GM19099 (cell line): ENCODE results near the gene AFDN.

Source experiments
- POLR2A ChIP-seq: IDR thresholded peaks from 3 replicates; pipeline ENCODE4 v1.6.1; 2011; ENCODE audit warnings: low read depth; ENCODE audit not compliant: insufficient read length; ENCODE audit errors: extremely low read depth

AFDN gene

DNA sequence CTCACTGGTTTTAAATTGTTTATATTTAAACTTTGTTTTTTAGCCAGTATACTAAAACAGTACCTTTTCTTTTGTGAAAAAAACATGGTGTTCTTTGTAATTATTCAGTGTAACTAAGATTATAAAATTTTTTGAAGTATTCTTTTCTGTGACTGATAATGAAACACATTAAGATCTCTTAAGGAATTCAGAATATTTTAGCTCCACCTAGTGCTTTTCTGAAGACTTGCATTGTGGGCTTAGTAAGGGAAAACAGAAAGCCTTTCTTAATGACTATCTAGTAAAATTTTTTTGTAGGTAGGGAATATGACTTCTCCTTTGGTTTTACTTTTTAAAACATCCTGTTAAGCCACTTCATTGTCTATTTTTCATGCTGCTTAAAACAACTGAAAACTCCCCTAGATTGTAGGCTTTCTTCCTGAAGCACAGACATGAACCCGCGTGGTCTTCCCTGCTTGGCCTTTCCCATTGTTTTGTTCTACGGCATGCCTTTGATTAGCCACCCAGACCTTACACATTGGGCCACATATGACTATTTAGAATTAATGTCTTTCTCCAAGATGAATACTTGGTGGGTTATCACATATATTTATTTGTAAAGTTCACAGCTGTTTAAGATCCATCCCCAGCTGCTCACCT, 72.1 kb downstream of the AFDN start:
- TF ChIP-seq POLR2A: no peak

DNA sequence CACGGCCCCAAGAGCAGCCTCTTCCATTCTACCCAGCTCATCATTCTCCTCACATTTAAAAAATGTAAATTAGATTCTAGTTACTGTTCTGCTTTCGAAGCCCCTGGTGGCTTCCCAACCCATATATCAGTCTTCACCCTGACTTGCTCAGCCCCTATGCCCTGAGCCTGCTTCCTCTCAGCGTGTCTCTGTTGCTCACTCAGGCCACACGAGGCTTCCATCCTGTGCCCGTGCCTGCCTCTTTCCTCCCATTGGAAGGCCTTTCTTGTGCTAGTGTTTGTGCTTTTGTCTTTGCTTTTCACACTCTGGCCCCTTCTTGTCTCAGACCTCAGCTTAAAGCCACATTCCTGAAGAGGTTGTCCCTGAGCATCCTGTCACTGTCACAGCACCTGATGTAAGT, 78.1 kb downstream of the AFDN start:
- no peak for TF ChIP-seq POLR2A

DNA sequence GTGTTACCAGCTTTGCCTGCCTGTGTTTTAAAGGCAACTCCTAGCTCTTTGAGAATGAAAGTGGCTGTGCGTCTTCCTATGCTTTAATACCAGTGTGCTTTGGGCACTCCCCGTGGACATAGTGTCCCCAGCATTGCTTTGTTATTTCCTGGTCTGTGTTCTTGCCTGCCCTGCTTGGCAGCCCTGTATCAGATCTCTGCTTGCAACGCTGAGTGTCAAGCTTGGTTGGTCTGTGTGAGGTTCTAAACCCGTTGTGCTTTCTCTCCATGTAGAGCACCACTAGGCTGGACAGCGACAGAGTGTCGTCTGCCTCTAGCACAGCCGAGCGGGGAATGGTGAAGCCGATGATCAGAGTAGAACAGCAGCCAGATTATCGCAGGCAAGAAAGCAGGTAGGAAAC, 80.2 kb downstream of the AFDN start:
- no peak for TF ChIP-seq POLR2A

DNA sequence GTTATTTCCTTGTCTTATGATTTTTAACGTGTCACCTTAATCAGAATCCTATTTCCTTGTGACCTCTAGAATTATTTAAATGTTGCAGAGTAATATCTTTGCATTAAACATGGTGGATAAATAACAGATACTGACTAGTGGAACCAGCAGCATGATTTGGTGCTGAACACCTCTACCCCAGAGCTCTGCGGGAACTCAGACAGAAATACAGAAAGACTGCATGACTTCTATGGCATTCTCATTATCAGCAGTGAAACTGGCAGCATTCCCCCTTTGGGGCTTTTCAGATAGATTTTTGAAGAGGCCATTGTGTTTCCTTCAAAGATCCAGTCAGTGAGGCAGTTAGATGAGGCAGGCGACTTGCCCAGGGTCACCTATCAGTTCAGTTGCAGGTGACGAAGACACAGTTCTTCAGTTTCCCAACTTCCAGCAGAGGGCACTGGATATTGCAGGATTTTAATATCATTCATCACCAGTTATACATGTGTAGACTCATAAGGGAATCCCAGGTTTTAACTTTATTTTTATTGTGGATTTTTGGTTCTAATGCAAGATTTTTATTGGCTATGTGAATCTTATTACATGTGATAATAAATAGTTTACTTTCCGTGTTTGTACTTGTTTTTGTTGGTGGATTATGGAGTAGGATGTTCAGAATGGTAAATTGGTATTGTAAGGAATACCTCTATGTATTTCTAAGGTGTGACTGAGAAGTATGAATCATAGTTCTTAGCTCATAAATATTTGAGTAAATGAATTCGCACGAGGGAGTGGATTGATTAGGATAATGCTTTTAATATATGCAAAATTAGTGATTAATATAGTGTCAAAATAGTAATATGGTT, 81.3 kb downstream of the AFDN start:
- TF ChIP-seq POLR2A: no peak

DNA sequence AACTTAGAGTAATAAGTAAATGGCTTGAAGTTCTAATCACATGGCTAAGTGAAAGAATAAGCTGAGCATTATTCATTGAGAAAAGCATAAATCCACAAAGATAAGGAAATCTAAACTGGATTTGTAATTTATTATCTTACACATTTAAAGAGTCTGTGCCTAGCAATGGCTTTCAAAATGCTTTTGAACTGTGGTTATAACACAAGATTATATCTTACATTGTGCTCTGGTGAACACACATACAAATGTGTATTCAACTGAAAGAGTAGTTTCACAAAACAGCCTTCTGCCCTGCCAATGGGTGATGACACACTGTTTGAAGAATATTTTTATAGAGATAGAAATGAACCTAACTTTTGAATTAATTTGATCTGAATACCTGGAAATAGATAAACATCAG, 83.3 kb downstream of the AFDN start:
- no peak for TF ChIP-seq POLR2A

DNA sequence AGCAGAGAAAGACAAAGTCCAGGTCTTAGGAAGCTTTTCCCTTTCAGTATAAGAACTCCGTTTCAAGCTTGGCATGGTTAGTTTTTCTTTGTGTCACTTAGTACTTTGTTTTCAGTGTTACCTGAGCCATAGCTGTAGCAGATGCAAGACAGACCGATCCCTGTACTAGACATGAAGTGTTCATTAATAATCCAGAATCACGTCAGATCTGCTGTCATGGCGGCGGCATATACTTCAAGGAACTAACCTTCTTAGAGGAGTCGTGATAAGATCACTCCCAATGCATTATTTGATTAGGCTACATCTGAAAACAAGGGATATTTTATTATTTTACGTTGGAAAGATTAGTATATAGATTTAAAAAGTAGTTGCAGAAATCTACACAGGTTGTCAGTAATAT, 83.9 kb downstream of the AFDN start:
- TF ChIP-seq POLR2A: no peak

DNA sequence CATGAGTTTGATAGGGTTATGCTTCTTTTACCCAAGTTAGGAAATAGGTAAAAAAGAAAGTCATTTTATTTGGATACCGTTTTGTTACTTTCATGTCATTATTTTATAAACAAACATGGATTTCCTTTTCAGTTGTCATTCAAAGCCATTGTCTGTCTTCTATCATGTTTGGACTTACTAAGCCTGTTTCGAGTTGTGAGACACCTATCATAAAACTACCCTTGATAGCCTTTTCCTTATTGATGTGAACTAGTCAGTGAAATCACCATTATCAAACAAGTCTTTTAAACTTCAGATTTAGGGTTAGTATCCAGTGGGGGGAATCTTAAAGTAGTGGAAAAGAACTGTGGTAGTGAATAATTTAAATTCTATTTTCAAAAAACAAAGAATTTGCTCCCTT, 85.8 kb downstream of the AFDN start:
- TF ChIP-seq POLR2A: no peak

DNA sequence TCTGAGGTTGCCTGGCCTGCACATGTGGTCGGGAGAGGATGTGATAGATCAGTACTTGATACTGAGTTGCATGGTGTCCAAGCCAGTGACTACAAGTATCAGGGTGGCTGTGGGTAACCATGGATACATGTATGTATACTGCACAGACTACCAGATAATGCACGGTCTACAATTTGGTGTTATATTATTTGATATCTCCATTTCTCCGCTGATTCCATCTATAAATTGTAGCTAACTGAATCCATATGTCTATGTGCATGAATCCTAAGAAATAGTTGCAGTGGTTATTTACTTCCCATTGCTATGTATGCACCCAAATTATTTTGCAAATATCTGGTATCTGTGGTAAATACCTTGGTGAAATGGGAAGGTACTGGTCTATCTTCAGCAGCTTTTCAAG, 87.0 kb downstream of the AFDN start:
- no peak for TF ChIP-seq POLR2A

DNA sequence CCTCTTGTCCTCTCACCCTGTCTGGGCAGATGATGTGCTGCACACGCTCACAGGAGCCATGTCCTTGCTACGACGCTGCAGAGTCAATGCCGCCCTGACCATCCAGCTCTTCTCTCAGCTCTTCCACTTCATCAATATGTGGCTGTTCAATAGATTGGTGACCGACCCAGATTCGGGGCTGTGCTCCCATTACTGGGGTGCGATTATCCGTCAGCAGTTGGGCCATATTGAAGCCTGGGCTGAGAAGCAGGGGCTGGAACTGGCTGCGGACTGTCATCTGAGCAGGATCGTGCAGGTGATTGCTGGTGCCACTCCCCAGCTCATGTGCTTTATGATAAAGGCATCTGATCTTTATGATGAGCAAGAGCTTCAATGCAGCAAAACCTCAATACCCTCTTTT, 88.4 kb downstream of the AFDN start:
- no peak for TF ChIP-seq POLR2A

DNA sequence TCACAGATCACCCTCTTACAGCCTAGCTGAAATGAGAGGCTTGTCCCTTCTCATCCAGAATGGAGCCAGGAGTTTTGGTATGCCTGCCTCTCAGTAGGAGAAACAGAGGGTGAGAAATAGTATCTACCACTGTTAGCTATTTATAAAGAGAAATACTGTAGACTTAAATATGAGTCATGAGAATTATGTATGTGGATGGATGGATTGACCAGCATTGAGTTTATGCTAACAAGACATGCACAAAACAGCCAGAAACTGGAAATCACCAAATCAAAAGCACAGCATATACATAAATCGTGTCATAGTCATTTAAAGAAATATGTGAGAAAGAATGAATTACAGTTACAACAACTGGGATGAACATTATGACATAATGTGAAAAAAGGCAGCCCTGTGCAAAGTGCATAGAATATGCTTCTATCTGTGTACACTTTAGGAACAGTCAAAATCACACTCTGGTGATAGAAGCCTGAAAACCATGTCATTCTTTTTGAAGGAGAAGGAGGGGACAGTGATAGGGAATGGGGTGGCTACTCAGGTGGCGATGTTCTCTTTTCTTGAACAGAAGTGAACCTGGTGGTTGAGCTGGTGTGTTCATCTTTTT, 90.9 kb downstream of the AFDN start:
- no peak for TF ChIP-seq POLR2A

DNA sequence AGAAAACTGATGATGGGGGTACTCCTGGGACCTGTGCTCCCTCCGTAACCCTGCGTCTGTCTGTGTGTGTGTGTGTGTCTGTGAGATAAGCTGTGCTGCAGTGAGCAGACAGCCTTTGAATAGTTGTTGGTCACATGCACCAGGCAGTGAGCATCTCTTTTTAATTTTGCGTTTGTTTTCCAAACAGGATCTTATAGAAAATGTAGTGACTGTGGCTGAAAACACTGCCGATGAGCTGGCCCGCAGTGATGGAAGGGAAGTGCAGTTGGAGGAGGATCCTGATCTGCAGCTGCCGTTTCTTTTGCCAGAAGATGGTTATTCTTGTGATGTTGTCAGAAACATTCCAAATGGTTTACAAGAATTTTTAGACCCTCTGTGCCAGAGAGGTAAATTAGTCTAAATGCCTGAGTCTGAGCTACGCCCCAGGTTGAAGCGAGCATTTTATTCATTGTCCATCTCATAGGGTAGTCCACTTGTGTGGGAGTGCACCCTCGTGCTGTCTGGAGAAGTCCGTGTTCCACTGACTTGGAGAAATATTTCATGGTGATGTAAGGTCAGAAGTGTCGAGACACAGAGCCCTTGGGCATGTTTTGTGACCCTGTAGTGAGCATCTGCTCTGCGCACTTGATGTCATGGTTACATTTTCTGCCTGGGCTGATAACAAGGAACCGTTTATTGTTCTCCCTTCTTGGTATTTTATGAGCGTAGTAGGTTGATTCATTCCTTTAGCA, 92.0 kb downstream of the AFDN start:
- TF ChIP-seq POLR2A: no peak

DNA sequence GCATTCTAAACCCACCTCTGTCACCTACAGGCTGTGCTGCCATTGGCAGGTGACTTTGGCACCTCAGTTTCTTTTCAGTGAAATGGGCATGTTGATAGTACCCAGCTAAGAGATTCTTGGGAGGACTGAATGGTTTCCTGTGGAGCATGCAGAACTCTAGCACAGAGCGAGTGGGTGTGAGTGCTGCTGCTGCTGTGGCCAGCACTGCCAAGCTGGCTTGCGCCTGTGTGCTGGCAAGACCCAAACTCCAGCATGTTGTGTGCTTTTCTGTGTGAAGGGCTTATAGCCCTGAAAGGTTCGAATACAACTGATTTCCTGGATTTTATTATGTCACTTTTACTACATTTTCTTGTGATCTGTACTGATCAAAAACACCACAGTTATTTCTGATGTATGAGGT, 92.6 kb downstream of the AFDN start:
- TF ChIP-seq POLR2A: no peak

DNA sequence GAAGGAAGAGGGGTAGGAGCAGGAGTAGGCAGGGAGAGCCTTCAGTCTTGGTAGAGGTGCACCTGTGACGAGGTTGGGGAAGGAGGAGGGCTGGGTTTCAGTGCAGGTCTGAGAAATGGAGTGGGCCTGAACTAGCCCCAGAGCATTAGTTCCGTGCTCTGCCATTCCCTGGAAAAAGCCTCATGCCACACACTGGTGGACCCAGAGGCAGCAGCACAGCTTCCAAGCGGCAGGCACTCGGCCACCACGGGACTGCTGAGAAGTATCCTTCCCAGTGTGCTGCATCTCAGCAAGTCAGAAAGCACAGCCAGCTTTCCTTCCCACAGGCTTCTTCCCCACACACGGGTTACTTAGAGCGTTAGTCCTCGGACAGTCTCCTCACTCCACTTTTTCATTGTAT, 93.5 kb downstream of the AFDN start:
- no peak for TF ChIP-seq POLR2A

DNA sequence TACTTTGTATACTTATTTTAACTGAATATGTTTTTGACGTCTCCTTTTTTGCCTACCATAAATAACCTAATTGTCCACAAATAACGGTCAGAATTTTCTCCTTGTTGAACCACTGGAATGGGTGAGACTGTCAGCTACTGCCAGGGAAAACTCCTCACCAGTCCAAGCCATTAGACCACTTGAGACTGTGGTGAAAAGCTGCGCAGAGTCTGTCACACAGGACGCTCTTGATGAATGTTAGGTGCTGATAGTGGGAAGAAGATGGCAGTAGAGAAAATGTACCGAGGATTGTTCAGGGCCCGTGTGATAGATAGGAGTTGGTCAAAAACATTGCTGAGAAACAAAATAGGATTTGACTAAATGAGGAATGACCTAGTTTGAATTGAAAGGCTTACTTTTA, 95.1 kb downstream of the AFDN start:
- TF ChIP-seq POLR2A: no peak

DNA sequence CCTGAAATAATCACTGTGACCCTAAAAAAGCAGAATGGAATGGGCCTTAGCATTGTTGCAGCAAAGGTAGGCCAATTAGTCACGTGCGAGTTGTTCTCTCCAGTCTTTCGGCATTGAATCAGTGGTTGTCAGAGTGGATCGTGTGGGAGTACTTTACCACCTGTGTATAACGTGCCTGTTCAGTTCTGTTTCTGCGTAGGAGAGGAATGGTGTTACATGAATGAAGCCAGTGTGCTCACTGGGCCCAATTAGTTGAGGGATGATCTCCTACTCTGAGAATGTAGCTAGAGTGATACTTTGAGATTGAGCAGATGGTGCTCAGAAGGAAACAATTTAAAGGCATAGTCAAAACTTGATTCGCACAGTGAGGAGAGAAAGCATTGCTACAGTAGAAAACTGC, 98.3 kb downstream of the AFDN start:
- no peak for TF ChIP-seq POLR2A
